IPS-20b (cell line): Measurements from ENCODE around the gene CERS6.
"Not testable (repeated sequence)": the region's sequence is repeated elsewhere in the genome, so short reads cannot be mapped to it uniquely, and the experiment has no call there.

Experiments used
- H3K27ac ChIP-seq: one replicate; pipeline ENCODE4 v1.5.1; 2013; ENCODE audit warnings: low read length
- H3K27me3 ChIP-seq: 2 replicates; pipeline ENCODE4 v1.6.1; 2013; ENCODE audit warnings: mild to moderate bottlenecking, low read length, inconsistent platforms; ENCODE audit not compliant: insufficient read depth
- H3K36me3 ChIP-seq: 2 replicates; pipeline ENCODE4 v1.6.1; 2013; ENCODE audit warnings: low read depth, mild to moderate bottlenecking, inconsistent platforms, low read length, moderate library complexity; ENCODE audit not compliant: insufficient read depth
- H3K4me1 ChIP-seq: 2 replicates; pipeline ENCODE4 v1.6.1; 2013; ENCODE audit warnings: mild to moderate bottlenecking, control low read depth, inconsistent platforms, low read length, moderate library complexity; ENCODE audit not compliant: insufficient read depth
- H3K4me3 ChIP-seq: 2 replicates; pipeline ENCODE4 v1.5.1; 2013; ENCODE audit warnings: mild to moderate bottlenecking, low read length, inconsistent platforms
- H3K9ac ChIP-seq: 2 replicates; pipeline ENCODE4 v1.6.1; 2013; ENCODE audit warnings: low read depth, mild to moderate bottlenecking, inconsistent platforms, low read length, moderate library complexity
- H3K9me3 ChIP-seq: 2 replicates; pipeline ENCODE4 v1.6.1; 2013; ENCODE audit warnings: mild to moderate bottlenecking, low read depth, low read length, inconsistent platforms; ENCODE audit not compliant: insufficient read depth

The CERS6 gene

DNA sequence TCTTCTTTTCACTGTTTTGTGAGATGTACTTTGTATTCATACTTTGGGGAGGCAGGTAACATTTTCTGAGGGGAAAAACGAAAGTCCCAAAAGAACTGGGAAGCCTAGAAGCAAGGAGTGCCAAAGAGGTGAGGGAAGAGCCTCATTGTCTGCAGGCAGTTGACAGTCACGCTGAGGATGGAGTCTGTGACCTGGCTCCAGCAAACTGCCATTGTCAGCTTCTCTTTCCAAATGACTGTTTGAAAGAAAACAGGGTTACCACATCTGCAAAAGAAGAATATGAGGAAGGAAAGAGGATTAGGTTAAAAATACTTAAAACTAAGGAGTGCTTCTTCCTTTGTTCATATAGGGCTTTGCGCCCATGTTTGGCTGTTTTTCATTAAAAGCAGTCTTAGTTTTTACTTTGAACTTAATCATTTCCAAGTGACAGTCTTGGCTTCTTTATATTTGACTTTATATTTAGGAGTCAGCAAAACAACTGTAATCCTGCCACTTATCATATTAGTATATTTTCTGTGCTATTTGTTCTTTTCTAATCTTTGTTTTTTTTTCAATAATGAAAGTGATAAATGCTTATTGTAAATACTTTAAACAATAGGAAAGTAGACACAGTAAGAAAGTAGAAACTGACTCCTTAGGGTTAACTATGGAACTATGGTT, 35.0 kb downstream of the CERS6 start:
- no peak overlapping the region for H3K4me3 ChIP-seq
- H3K36me3 ChIP-seq, result no peaks in the 10 kb centered on the region
- H3K4me1 ChIP-seq, result peaks cover 31% of the 10 kb centered on the region
- H3K27ac ChIP-seq, result no peak overlapping the region
- no peaks in the 10 kb centered on the region for H3K9me3 ChIP-seq
- H3K27me3 ChIP-seq, result no peaks in the 10 kb centered on the region
- peak overlapping the region; percentile 4; the same call in 1 of the 2 replicates for H3K9ac ChIP-seq

DNA sequence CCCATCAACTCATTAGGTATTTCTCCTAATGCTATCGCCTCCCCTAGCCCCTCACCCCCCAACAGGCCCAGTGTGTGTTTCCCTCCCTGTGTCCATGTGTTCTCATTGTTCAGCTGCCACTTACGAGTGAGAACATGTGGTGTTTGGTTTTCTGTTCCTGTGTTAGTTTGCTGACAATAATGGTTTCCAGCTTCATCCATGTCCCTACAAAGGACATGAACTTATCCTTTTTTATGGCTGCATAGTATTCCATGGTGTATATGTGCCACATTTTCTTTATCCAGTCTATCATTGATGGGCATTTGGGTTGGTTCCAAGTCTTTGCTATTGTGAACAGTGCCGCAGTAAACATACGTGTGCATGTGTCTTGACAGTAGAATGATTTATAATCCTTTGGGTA, 35.7 kb downstream of the CERS6 start:
- H3K9me3 ChIP-seq, H3K27me3 ChIP-seq, H3K9ac ChIP-seq, H3K36me3 ChIP-seq, H3K4me3 ChIP-seq, H3K27ac ChIP-seq: not testable (repeated sequence)
- H3K4me1 ChIP-seq, result peaks cover 25% of the 10 kb centered on the region

DNA sequence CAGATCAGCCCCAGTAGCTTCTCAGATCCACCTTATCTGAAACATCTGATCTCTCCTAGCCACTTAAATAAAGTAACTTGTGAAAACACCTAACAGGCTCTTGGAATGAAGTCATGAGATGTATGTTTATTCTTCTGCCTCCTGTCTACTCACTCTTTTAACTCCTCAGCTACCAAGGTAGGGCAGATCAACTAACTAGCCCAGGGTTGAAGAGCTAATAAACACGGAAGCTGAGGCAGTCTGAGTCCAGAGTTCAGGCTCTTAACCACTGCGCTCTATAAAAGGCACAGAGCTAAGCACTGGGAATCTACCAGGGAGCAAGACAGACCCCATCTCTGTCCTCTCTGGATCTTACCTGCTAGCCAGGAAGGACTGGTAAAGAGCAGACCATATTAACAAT, 37.1 kb downstream of the CERS6 start:
- not testable (repeated sequence) for H3K36me3 ChIP-seq, H3K27ac ChIP-seq, H3K4me3 ChIP-seq, H3K27me3 ChIP-seq, H3K9me3 ChIP-seq, H3K9ac ChIP-seq
- peaks cover 21% of the 10 kb centered on the region for H3K4me1 ChIP-seq

DNA sequence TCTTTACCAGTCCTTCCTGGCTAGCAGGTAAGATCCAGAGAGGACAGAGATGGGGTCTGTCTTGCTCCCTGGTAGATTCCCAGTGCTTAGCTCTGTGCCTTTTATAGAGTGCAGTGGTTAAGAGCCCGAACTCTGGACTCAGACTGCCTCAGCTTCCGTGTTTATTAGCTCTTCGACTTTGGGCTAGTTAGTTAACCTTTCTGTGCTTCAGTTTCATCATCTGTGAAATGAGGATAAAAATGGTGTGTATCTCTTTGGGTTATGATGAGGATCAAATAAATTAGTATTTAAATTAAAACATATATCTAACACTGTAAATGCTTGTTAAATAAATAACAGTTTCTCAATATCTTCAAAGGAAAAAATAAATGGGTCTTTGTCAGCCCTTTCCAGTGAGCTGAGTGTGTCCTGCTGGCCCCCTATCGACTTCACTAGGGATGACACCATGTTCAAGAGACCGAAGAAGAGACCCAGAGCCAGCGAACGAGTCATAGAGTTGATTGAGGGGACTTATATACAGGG, 38.2 kb downstream of the CERS6 start:
- Histone ChIP-seq H3K27ac (no peak overlapping the region), H3K4me3 (no peak overlapping the region), H3K4me1 (peaks cover 16% of the 10 kb centered on the region), H3K36me3 (no peaks in the 10 kb centered on the region), H3K9me3 (no peaks in the 10 kb centered on the region), H3K27me3 (no peaks in the 10 kb centered on the region), H3K9ac (no peak overlapping the region)

DNA sequence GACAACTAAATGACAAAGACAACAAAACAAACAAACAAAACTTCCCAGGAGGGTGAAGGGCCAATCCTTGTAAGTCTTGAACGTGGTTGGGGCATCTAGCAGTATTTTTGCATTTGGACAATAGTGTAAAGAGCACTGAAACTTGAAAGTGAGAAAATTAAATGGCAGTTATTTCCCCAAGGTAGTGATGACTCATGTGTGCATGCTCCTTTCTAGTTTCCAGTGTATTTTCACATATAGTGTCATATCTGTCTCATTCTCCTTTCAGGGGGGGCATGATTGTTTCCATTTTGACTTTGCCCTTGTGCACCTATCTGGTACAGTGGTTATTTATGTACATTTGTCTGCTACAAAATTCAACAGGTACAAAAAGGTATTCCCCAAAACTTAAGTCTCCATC, 39.5 kb downstream of the CERS6 start:
- H3K27ac ChIP-seq, result no peak overlapping the region
- H3K9ac ChIP-seq, result no peak overlapping the region

DNA sequence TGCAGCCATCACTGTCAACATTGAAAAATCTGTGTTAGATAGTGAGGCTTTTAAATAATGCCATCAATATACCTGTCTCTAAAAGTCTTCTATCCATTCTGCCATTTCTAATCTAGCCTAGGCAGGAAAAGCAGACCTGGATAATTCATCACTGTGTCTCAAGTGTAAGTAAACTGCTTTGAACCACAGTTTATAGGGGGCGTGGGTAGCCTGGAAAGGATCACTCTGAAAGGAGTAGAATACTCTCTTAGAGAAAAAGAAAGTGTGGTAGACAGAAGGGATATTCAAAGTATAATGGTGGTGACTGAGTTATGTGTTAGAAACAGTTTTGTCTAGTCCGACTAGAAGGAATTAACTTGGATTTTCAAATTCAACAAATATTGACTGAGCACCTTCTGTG, 40.8 kb downstream of the CERS6 start:
- no peaks in the 10 kb centered on the region for H3K36me3 ChIP-seq

More for the DNA sequence above, 39.5 kb downstream of the CERS6 start:
- Histone ChIP-seq H3K4me1 (peaks cover 6% of the 10 kb centered on the region), H3K36me3 (no peaks in the 10 kb centered on the region), H3K27me3 (no peaks in the 10 kb centered on the region), H3K4me3 (no peak overlapping the region), H3K9me3 (no peaks in the 10 kb centered on the region)

DNA sequence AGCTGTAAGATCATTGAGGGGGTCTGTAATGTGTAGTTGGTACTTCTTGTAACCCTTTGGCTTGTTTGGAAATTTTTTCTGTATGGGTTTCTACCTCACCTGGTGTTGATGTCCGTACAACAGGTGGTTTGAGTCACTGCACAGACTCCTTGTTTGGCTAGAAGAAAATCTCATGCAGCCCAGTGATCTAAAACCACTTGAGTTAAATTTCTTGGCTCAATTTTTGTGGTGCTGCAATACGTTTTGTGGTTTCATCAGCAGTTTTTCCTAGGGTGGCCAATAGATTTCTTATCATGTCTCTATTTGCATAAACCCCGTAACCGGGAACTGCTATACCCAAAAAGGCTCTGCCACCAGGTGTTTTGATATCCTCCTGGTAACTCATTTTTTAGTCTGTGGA, 43.4 kb downstream of the CERS6 start:
- no peaks in the 10 kb centered on the region for H3K4me1 ChIP-seq
- no peak overlapping the region for H3K4me3 ChIP-seq
- no peak overlapping the region for H3K27ac ChIP-seq
- no peaks in the 10 kb centered on the region for H3K36me3 ChIP-seq
- H3K9me3 ChIP-seq, result no peaks in the 10 kb centered on the region
- no peak overlapping the region for H3K9ac ChIP-seq
- H3K27me3 ChIP-seq, result no peaks in the 10 kb centered on the region

More for the DNA sequence above, 40.8 kb downstream of the CERS6 start:
- no peaks in the 10 kb centered on the region for H3K4me1 ChIP-seq
- H3K9ac ChIP-seq, result no peak overlapping the region
- no peaks in the 10 kb centered on the region for H3K9me3 ChIP-seq
- no peak overlapping the region for H3K4me3 ChIP-seq
- H3K27ac ChIP-seq, result no peak overlapping the region
- no peaks in the 10 kb centered on the region for H3K27me3 ChIP-seq

DNA sequence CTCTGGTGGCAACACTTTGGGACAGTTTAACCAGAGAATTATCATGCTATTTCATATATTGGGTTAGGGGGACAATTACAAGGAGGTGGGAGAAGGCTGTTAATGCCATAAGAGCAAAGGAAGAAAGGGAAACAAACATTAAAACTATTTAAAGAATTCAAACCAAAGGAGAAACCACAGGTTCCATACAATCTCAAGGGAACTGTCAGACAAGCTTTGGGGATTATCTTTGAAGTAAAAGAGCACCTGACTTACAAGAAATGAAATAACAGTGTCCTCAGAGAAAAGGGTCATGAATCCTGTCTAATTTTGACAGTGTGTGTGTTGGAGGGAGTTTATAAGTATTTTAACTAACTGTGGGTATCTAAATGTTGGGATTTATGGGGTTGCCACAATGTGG, 44.4 kb downstream of the CERS6 start:
- no peaks in the 10 kb centered on the region for H3K4me1 ChIP-seq
- no peaks in the 10 kb centered on the region for H3K27me3 ChIP-seq

DNA sequence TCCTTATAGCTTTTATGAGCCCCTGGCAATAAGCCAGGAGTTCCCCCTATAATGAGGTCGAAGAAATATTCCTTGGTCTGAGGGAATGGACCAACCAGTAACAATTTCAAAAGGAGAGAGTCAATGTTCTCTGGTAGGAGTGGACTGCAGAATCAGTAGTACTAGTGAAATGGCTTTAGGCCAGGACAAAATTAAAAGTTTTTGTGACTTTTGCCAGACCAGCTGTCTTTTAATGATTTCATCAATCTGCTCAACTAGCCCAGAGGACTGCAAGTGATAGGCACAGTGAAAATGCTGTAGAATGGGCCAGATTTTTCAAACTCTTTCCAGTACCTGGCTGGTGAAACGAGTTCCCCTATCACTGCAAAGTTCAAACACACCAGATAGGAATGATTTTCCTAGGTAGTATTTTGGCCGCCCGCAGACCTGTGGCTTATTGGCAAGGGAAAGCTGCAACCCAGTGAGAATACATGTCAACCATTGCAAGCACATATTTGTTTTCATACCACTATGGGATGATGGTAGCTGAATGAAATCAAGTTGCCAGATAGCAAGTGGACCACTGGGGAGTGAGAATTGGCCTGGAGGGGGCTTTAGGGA, 45.5 kb downstream of the CERS6 start:
- no peaks in the 10 kb centered on the region for H3K9me3 ChIP-seq
- no peak overlapping the region for H3K4me3 ChIP-seq
- no peaks in the 10 kb centered on the region for H3K27me3 ChIP-seq
- H3K36me3 ChIP-seq, result no peaks in the 10 kb centered on the region
- H3K9ac ChIP-seq, result no peak overlapping the region
- H3K27ac ChIP-seq, result no peak overlapping the region
- H3K4me1 ChIP-seq, result no peaks in the 10 kb centered on the region

More for the DNA sequence above, 44.4 kb downstream of the CERS6 start:
- no peaks in the 10 kb centered on the region for H3K9me3 ChIP-seq
- no peak overlapping the region for H3K9ac ChIP-seq
- H3K4me3 ChIP-seq, result no peak overlapping the region
- H3K27ac ChIP-seq, result no peak overlapping the region
- no peaks in the 10 kb centered on the region for H3K36me3 ChIP-seq

DNA sequence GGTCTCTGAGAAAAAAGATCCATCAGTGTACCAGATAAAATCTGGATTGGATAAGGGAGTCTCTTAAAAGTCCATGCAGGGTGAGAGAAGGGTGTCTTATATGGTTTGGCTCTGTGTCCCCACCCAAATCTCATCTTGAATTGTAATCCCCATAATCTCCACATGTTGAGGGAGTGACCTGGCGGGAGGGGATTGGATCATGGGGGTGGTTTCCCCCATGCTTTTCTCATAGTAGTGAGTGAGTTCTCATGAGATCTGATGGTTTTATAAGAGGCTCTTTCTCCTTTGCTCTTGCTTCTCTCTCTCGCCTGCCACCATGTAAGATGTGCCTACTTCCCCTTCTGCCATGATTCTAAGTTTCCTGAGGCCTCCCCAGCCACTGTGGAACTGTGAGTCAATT, 46.8 kb downstream of the CERS6 start:
- H3K9ac ChIP-seq, H3K36me3 ChIP-seq, H3K27me3 ChIP-seq, H3K4me1 ChIP-seq, H3K27ac ChIP-seq, H3K4me3 ChIP-seq, H3K9me3 ChIP-seq: not testable (repeated sequence)

DNA sequence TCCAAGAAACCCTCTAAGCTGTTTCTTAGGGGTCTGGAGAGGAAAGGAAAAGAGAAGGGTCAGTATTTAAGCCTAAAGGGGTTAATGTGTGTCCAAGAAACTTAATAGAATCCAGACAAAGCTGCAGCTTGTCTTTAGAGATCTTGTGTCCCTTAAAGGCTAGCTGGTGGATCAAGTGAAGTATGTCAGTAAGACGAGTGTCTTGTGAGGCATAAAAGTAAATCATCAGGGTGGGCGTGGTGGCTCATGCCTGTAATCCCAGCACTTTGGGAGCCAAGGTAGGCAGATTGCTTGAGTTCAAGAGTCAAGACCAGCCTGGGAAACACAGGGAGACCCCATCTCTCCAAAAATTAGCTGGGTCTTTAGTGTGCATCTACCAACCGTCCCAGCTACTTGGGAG, 47.8 kb downstream of the CERS6 start:
- Histone ChIP-seq H3K9ac (no peak overlapping the region), H3K4me1 (no peaks in the 10 kb centered on the region), H3K4me3 (no peak overlapping the region), H3K36me3 (no peaks in the 10 kb centered on the region), H3K9me3 (no peaks in the 10 kb centered on the region), H3K27me3 (no peaks in the 10 kb centered on the region), H3K27ac (no peak overlapping the region)

DNA sequence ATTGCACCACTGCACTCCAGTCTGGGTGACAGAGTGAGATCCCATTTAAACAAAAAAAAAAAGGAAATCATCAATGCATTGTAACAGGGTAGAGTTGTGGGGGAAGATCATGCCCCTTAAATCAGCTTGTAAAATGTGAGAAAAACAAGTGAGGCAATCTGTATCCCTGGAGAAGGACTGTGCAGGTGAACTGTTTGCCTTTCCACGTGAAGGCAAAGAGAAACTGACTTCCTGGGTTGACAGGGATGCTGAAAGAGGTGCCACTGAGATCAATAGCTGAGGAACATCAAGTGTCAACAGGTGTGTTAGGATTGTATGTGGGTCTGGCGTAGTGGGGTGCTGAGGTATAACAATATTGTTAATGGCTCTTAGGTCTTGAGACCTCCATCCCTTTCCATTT, 48.3 kb downstream of the CERS6 start:
- no peak overlapping the region for H3K27ac ChIP-seq

More for the DNA sequence above, 48.3 kb downstream of the CERS6 start:
- no peak overlapping the region for H3K9ac ChIP-seq
- no peaks in the 10 kb centered on the region for H3K4me1 ChIP-seq
- no peaks in the 10 kb centered on the region for H3K27me3 ChIP-seq
- no peaks in the 10 kb centered on the region for H3K9me3 ChIP-seq
- H3K36me3 ChIP-seq, result no peaks in the 10 kb centered on the region
- H3K4me3 ChIP-seq, result no peak overlapping the region
